ENCODE data around the gene ABRACL. TPM values are rescaled to one million over a fixed set of nuclear protein-coding genes. Genes with fewer than 3 reads are reported as not detected.
"Not testable (repeated sequence)": the region's sequence is repeated elsewhere in the genome, so short reads cannot be mapped to it uniquely, and the experiment has no call there.

The ABRACL gene
- total RNA-seq, 4 donors from 2014 or later: 6.1 to 20.8 (median 17.3) TPM

GRCh38 chr6:139044250-139044649 lies 15.7 kb downstream of the ABRACL start:
- no peak for TF ChIP-seq CTCF (IDR thresholded peaks at IDR 0.05)
- DNase-seq (ENCODE audit: low spot score) (no peak), ATAC-seq (ENCODE audit: low FRiP score) (no peak)

- ATAC-seq (ENCODE audit: low FRiP score) (no peak), DNase-seq (ENCODE audit: low spot score) (no peak)
- no peak for TF ChIP-seq CTCF (IDR thresholded peaks at IDR 0.05)
Observed at GRCh38 chr6:139047677-139048076, 19.1 kb downstream of the ABRACL start.

GRCh38 chr6:139048912-139049311 lies 20.4 kb downstream of the ABRACL start:
- not testable (repeated sequence) for ATAC-seq (ENCODE audit: low FRiP score); DNase-seq (ENCODE audit: low spot score)

GRCh38 chr6:139050131-139050769 lies 21.7 kb downstream of the ABRACL start:
- DNase-seq (ENCODE audit: low spot score); ATAC-seq (ENCODE audit: low FRiP score): not testable (repeated sequence)

GRCh38 chr6:139050770-139051313 lies 22.3 kb downstream of the ABRACL start:
- DNase-seq (ENCODE audit: low spot score) (no peak), ATAC-seq (ENCODE audit: low FRiP score) (no peak)
- TF ChIP-seq CTCF (IDR thresholded peaks at IDR 0.05): no peak

- TF ChIP-seq CTCF (IDR thresholded peaks at IDR 0.05): no peak
- ATAC-seq (ENCODE audit: low FRiP score) (no peak), DNase-seq (ENCODE audit: low spot score) (no peak)
Observed at GRCh38 chr6:139051396-139052060, 23.0 kb downstream of the ABRACL start.

GRCh38 chr6:139053382-139053781 lies 24.8 kb downstream of the ABRACL start:
- ATAC-seq (ENCODE audit: low FRiP score): no peak

More at GRCh38 chr6:139053382-139053781, 24.8 kb downstream of the ABRACL start:
- DNase-seq (ENCODE audit: low spot score): no peak
- no peak for TF ChIP-seq CTCF (IDR thresholded peaks at IDR 0.05)

Data from omental fat pad (tissue), 4 donors.